AG20443 (cell line): ENCODE data around the gene GALR2.

Experiments used
- DNase-seq: peaks from one replicate; pipeline ENCODE4 v3.0.0; 2012; ENCODE audit warnings: low spot score, mixed read lengths

Gene GALR2

DNA sequence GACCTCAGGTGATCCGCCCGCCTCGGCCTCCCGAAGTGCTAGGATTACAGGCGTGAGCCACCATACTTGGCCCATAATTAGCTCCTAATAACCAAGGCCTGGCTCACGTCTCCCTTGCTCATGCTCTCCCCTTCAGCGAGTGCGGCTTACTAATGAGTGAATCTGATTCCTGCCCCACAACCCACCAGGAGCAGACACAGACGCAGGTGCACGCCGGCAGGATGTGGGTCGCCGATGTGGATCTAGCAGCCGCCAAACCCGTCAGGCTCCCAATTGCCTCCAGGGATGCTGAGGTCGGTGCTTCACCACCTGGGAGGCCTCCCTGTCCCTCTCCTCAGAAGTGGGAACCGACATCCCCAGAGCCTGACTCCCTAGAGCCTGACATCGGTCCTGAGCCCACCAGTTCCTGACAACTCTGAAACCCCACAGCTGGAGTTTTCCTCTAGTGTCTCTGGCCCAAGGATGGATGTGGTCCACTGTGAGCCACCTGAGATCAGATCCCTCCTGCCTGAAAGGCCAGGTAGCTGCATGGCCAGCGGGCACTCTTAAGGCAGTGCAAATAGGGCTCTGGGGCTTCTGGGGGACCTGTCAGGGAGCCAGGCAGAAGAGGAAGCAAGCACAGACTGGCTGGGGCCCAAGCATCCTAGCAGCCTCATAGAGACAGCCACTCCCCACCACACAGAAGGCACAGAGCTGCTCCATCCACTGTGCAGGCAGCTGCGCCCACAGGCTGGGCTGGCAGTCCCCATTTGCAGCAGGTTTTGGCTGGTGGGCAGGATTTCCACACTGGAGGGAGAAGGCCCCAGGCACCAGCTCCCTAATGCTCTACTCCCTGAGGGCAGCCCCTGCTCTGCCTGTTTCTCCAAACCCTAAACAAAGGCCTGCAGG lies 18.2 kb downstream of the GALR2 start:
- DNase-seq, result peak; percentile 2

DNA sequence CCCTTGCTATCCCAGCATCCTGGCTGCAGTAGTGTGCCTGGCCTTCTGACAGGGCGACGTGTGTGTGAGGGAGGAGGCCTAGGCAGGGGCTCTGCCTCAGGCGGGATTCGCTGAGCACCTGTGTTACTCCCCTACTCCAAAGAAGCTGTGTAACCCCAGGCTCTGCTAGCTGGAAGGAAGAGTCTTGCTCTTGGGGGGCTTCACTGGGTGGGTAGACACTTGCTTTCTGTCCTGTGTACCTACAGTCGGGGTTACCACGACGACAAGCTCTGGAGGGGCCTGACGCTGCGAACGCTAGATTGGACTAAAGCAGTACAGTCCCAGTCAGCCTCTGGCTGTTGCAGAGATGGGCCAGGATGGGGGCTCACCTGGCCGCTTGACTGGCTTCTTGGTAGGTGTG lies 19.5 kb downstream of the GALR2 start:
- no peak for DNase-seq

DNA sequence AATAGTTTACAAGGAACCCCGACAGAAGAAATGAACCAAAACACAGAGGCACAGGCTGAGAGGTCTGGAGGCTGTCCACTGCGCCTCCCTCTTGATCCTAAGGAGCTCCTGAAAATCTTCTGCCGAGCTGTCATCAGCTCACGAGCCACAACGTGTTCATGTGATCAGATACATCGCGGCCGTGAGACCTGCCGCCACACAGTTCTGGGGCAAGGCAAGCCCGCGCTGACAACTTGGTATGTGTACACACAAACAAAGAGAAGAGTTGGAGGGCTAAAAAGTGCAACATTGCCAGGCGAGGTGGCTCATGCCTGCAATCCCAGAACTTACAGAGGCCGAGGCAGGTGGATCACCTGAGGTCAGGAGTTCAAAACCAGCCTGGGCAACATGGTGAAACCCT lies 21.4 kb downstream of the GALR2 start:
- DNase-seq, result no peak

DNA sequence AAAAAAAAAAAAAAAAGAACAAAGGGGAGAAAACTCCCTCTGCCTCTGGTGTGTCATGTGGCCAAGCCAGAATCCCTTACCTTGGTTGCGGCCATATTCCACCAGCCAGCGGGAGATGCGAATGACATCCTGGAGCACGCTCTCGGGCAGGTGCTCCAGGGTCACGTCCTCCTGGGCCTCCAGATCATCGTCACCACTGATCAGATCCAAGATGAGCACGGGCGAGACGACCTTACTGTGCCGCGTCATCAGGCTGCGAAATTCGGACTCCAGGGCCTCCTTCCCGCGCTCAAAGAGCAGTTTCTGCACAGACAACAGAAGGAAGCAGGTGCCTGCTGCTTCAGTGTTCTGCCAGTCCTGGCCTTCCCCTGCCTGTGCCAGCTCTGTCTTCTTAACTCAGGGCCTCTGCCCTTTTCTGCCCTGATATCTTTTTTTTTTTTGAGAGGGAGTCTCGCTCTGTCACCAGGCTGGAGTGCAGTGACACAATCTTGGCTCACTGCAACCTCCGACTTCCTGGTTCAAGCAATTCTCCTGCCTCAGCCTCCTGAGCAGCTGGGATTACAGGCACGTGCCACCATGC lies 23.2 kb downstream of the GALR2 start:
- no peak for DNase-seq

DNA sequence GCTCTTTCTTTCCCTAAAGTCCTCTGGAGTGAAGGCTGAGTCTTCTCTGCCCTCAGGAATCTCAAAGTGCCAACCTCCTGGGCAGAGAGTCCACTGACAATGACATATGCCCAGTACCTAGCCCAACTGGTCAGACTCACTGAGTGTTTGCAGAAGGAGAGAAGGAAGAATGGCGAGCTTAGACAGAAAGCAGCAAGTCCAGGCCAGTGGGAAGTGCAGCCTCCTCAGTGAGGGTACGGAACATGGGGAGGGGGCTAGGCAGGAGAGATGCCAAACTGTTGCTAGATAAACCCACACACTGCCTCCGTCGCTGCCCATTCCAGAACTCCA lies 28.3 kb downstream of the GALR2 start:
- DNase-seq, result no peak

DNA sequence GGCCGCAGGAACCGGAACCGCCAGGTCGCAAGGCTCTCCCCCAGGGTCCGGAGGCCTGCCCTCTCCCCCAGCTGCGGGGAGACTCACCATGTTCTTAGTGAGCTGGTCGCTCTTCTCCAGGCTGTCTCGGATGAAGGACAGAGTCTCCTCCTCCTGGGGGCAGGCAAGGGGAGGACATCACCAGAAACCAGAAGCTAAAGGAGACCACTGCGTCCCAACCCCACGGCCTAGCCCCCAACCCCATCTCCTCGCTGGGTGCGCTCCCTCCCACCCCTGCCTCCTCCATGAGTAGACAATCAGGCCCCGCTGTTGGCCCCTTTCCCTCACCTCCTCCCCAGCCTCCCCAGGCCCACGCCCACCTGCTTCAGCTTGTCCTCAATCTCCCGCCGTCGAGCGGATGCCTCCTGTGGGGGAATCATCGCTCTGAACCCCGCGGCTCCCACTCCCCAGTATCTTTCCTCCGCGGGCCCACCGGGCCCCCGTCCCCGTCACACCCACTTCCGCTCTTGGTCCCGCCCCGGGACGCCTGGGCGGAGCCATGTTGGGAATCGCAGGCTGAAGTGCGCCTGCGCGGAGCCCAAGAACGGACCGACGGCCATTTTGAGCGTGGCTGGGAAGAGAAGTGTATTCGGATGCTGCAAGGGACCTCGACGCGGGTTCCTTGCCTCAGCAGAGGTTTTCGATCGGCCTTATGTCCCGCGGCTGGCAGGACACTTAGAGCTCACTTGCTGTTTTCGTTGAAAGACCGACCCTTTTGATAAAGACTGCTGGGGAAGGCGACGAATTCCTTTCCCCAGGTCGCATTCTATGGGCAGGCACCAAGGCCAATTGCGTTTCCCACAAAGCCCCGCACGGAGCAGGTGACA lies 28.9 kb downstream of the GALR2 start, which contains the start of gene EXOC7:
Gene EXOC7, minus strand, starts transcription at position 514 of the 866 bp plus-strand sequence. Its CDS starts 95 bp downstream, at position 419.
- DNase-seq, result peak; percentile 100

DNA sequence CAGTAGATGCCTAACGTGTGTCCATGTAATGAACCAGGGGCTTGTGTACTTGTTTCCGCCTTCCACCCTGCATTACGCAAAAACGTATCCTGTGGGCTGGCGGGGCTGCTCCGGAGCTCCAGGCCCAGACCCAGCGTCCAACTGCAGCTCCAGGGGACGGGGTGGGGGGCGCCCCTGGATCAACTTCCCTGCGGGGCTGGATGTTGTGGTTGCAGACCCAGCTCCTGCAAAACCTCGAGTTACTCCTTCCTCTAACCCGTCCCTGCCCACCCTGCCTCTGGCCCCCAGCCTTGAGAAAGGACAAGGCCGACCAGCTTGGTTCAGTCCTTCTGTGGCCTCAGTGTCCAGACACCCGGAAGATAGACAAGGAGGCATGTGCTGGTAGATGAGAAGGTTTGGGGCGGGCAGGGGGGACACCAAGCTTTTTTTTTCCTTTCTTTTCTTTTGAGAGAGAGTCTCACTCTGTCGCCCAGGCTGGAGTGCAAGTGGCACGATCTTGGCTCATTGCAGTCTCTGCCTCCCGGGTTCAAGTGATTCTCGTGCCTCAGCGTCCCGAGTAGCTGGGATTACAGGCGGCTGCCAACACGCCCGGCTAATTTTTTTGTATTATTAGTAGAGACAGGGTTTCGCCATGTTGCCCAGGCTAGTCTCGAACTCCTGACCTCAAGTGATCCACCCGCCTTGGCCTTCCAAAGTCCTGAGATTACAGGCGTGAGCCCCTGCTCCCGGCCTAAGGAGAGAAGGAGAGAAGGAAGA lies 29.7 kb downstream of the GALR2 start:
- no peak for DNase-seq

DNA sequence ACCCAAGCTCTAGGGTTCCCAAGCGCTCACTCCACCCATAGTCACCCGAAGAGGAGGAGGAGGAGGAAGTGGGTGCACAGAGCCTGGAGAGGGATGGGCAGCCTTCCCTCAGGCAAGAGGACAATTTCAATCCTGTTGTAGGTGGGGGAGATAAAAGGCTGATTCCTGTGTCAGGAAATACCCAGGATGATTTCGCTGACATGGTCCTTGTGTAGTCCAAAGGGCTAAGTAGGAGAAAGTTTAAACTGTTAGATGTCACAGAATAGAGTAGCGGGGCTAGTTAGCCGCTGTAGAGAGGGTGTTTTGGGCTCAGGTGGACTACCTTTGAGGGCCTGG lies 30.3 kb downstream of the GALR2 start:
- DNase-seq, result no peak

DNA sequence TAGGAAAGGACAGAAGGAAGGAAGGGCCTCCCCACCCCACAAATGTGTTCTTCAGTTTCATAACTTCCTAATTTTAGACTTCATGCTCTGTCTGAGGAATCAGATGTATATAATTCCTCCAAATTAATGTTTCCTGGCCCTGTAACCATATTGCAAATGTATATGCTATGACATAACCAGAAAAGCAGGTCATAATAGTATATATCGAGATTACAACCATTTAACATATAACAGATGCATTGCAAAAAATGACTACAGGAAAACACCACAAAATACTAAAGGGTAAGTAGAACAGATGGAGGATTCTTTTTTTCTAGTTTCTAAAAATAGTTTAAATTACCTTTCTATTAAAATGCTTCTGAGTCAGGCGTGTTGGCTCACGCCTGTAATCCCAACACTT lies 32.1 kb downstream of the GALR2 start:
- no peak for DNase-seq

DNA sequence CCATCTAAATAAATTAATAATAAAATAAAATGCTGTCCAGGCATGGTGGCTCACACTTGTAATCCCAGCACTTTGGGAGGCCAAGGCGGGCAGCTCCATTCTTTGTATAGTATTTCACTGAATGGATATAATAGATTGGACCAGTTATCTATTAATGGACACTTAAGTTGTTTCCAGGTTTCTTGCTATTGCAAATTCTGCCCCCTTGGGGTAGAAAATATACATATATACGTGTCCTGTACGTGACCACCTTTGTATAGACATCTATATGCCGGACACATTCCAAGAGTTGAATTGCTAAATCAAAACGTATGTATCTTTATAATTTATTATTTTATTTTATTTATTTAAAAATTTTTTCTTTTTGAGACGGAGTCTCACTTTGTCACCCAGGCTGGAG lies 32.9 kb downstream of the GALR2 start:
- DNase-seq, result no peak

DNA sequence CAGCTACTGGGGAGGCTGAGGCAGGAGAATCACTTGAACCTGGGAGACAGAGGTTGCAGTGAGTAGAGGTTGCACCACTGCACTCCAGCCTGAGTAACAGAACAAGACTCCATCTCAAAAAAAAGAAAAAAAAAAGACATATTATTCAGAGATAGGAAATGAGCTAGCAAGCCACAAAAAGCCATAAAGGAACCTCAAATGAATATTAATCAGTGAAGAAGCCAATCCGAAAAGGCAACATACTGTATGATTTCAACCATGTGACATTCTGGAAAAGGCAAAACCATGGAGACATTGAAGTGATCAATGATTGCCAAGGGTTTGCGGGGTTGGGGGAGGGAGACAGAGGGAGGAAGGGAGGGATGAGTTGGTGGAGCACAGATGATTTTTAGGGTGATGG lies 37.4 kb downstream of the GALR2 start:
- DNase-seq, result no peak

DNA sequence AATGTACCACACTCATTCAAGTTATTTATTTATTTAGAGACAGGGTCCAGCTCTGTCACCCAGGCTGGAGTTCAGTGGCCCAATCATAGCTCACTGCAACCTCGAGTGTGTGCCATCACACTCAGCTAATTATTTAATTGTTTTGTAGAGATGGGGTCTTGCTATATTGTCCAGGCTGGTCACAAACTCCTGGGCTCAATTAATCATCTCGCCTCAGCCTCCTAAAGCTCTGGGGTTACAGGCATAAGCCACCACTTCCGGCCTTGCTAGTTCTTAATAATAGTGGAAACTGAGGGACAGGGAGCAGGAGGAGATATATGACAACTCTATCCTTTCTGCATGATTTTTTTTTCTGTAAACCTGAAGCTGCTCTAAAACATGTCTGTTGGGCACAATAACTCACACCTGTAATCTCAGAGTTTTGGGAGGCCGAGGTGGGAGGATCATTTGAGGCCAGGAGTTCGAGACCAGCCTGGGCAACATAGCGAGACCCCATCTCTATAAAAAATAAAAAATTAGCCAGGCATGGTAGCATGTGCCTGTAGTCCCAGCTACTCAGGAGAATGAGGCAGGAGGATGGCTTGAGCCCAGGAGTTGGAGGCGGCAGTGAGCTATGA lies 40.7 kb downstream of the GALR2 start:
- DNase-seq, result no peak

DNA sequence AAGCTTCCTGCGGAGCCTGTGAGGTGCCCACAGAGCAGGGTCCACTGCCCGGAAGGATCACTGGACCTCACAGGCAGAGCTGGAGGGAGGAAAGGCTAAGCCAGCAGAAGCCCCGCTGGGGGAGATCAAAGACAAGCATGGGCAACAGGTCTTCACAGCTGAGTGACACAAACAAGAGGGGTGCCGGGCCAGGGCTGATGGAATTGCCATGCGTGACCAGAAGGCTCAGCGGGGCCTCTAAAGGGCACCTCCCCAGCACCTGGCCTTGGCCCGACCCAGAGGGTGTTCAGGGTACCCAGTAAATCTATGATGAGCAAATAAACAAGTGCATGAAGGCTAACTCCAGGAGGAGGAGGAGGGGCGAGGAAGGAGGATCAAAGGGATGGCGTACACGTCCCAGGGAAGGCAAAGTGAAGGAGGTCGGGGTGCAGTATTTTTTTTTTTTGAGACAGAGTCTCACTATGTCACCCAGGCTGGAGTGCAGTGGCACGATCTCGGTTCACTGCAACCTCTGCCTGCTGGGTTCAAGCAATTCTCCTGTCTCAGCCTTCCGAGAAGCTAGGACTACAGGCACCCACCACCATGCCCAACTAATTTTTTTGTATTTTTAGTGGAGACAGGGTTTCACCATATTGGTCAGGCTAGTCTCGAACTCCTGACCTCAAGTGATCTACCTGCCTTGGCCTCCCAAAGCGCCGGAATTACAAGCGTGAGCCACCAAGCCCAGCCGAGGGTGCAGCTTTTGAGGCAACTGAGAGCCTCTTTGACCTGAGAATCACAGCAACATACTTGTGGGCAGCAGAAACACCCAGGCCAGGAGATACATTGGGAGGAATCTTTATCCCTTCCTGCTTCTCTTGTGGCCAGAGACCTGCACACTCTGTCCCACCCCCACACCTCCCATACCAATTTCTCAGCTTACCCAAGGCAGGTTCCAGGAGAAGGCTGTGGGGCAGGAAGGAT lies 45.1 kb downstream of the GALR2 start:
- no peak for DNase-seq

DNA sequence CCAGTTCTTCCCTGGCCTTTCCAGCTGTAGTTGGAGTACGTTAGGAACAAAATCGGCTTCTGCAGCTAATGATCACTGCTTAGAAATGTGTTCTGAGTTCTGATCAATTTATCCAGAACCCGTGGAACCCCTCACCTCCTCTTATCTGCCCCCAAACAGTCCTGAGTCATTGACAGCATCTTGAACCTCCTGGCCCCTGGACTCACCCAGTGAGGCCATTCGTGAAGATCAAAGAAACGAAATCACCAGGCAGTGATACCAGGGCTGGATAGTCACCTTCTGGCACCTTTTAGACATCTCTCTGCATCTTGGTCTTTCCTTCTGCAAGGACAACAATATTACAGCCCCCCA lies 46.1 kb downstream of the GALR2 start:
- DNase-seq, result no peak

DNA sequence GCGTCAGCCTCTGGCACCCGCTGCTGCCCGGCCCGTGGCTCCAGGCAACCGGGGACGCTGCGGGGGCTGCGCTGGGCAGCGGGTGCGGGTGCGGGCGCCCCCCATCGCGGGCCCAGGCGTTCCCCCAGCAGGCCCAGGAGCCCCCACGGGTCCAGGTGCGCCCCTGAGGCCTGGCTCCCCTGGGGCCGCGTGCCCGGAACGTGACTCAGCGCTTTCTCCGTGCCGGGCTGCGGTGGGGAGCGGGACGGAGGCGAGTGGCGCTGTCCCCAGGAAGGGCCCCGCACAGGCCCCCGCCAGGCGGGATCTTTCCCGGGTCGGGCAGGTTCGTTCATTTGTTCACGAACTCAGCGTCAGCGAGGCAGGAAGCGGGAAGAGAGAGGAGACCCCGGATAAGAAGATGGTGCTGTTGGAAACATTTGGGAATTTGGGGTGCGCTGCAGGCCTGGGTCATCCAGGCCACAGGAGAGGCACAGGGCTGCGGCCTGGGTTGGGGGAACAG lies 47.4 kb downstream of the GALR2 start:
- peak; percentile 61 for DNase-seq

DNA sequence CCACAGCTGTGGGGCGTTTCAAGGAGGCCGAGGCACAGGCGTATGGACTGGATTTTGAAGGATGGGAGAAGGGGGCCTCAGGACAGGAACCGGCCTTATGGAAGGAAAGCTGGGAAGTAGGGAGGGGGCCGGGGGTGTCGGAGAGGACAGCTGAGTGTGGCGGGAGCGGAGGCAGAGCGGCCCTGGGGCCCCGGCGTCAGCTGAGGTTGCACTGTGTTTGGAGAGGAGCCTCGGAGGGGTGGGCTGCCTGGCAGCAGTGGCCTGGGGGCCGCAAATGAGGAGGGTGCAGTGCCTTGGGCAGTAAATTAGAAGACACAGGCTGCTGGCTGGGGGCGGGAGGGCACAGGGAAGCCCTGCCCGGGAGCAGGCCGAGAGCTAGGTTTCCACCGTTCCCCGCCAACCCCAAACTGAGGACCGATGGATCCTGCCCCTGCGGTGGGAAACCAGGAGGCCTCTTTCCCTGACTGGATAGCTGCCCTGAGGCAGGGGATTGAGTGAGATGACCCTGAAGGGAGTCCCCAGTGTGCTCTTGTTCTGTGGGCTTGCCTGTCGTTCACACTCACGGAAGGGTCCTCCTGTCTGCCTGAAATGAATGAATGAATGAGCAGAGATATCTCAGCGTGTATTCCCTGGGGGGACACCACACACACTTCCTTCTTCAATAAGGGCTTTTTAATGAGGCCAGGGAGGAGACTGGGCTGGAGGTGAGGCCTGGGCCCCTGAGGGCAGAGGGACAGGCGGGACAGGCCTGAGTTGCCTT lies 48.0 kb downstream of the GALR2 start:
- no peak for DNase-seq

DNA sequence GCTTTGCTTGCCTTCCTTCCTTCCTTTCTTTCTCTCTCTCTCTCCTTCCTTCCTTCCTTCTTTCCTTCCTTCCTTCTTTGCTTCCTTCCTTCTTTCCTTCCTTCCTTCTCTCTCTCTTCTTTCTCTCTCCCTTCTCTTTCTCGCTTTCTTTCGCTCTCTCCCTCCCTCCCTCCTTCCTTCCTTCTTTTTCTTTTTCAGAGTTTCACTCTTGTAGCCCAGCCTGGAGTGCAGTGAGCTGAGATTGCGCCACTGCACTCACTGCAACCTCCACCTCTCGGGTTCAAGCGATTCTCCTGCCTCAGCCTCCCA lies 48.6 kb downstream of the GALR2 start:
- DNase-seq, result no peak

DNA sequence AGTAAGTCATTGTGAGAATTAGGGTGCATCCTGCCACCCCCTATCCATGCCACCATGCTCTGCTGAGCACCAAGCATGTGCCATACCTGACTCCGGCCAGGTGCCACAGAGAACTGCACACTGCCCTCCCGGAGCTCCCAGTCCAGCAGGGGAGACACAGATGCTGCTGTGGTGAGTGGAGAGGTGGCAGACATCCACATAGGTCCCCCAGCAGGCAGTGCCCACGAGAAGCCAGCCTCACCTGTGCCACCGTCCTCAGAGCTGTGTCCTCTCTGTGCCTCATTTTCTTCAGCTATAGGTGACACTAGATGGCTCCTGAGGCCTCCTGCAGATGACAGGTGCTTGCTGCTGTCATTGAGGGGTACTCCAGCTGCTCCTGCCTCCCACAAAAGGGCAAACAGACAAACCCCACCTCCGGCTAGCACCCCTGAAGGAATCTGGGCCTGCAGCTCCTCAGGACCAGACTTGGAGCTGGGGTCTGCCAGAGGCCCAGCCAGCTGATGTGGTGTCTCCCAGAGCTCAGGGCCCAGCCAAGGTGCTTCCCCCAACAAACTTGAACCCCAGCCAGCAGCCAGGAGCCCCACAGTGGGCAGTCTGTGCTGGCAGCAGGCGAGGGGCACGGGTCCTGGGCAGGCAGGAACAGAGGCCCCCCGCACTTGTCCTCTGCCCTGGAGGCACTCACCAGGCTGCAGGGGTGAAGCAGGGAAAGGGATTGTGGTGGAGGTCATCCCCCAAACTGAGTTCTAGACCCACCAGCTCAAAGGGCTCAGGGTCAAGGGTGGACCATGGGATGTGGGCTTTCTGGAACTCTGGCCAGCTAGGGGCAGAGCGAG lies 49.4 kb downstream of the GALR2 start:
- no peak for DNase-seq
